Spinal cord (tissue), 10 donors: ENCODE measurements around the gene NPRL2. TPM values are rescaled to one million over a fixed set of nuclear protein-coding genes. Genes with fewer than 3 reads are reported as not detected.
A peak's percentile ranks its signal among the peaks of the same experiment; 100 is the strongest.

Source experiments
- DNase-seq, 6 donors: peaks; one replicate each; pipeline versions ENCODE4 v3.0.0 to v3.0.0-alpha.2; 2013 to 2015; ENCODE audit warnings: low spot score in 6 of 6, low read depth in 4 of 6
- H3K27ac ChIP-seq: one replicate; pipeline ENCODE4 v1.5.1; 2013; ENCODE audit warnings: low read depth, low read length, control low read depth
- H3K27me3 ChIP-seq: one replicate; pipeline ENCODE4 v1.6.1; 2013; ENCODE audit warnings: low read length; ENCODE audit not compliant: control insufficient read depth, insufficient read depth
- H3K36me3 ChIP-seq: one replicate; pipeline ENCODE4 v1.6.1; 2013; ENCODE audit warnings: low read length; ENCODE audit not compliant: control insufficient read depth, insufficient read depth
- H3K4me1 ChIP-seq: one replicate; pipeline ENCODE4 v1.6.1; 2013; ENCODE audit warnings: low read length; ENCODE audit not compliant: control insufficient read depth, insufficient read depth
- H3K4me3 ChIP-seq: one replicate; pipeline ENCODE4 v1.5.1; 2013; ENCODE audit warnings: low read depth, low read length, control low read depth
- H3K9me3 ChIP-seq: one replicate; pipeline ENCODE4 v1.6.1; 2013; ENCODE audit warnings: low read length; ENCODE audit not compliant: control insufficient read depth, insufficient read depth
- whole genome bisulfite sequencing: methylation state at CpG from one replicate; pipeline ENCODE4 v1.1.5; 2013; ENCODE audit warnings: missing lambda C conversion rate; ENCODE audit not compliant: insufficient coverage; 5-methylcytosine and 5-hydroxymethylcytosine counted together
- polyA plus RNA-seq, 2 donors: library from polyadenylated mRNA; unstranded; fragments of 120-200 nt; gene quantifications; one replicate each; pipeline ENCODE4 v1.2.1, GENCODE V29; 2013; ENCODE audit not compliant: insufficient read length in 2 of 2
- total RNA-seq, 2 donors: library from RNA; depleted of rRNA in 1 of 2; stranded (reverse); fragments of 120-200 nt in 1 of 2; fragments of >200 nt in 1 of 2; gene quantifications; one replicate each; pipeline versions ENCODE4 v1.2.3 to v1.2.4, GENCODE V29; 2013 to 2014
- donor health status: healthy.

Gene NPRL2
- total and polyA plus RNA-seq, 4 donors, result 22.6 to 43.8 (median 37.0) TPM

- Histone ChIP-seq H3K36me3 (peaks cover 48% of the 10 kb centered on the region), H3K4me3 (peak overlapping the region; percentile 58), H3K27me3 (no peaks in the 10 kb centered on the region), H3K4me1 (peaks cover 24% of the 10 kb centered on the region), H3K9me3 (no peaks in the 10 kb centered on the region), H3K27ac (peak overlapping the region; percentile 33)
- 13% methylated on average over 45 of the region's 48 CpGs for WGBS
- no peak for DNase-seq
These were observed 14.1 kb upstream of the NPRL2 start for GRCh38 chr3:50364573-50365079.

GRCh38 chr3:50359760-50360110, 9.2 kb upstream of the NPRL2 start:
- H3K9me3 ChIP-seq, result no peaks in the 10 kb centered on the region
- H3K4me3 ChIP-seq, result peak overlapping the region; percentile 91
- H3K4me1 ChIP-seq, result peaks cover 56% of the 10 kb centered on the region
- DNase-seq, result no peak
- H3K27me3 ChIP-seq, result no peaks in the 10 kb centered on the region
- peaks cover 53% of the 10 kb centered on the region for H3K36me3 ChIP-seq
- no peak overlapping the region for H3K27ac ChIP-seq
- 13% methylated on average over 5 of the region's 8 CpGs for WGBS

GRCh38 chr3:50358911-50359759, 8.6 kb upstream of the NPRL2 start, which contains the start of gene TMEM115:
TSS of gene TMEM115 (minus strand) at chr3:50359521. CDS start at chr3:50359063, 458 bp downstream.
- DNase-seq, result peak; percentile 92 to 100 (median 98)
- H3K4me1 ChIP-seq, result peaks cover 50% of the 10 kb centered on the region
- peak within 1 kb of the TSS; percentile 78 for H3K27ac ChIP-seq
- 1% methylated on average over 59 of the region's 64 CpGs for WGBS
- H3K27me3 ChIP-seq, result no peaks in the 10 kb centered on the region
- peak within 1 kb of the TSS; percentile 91 for H3K4me3 ChIP-seq
- H3K36me3 ChIP-seq, result peaks cover 53% of the 10 kb centered on the region
- H3K9me3 ChIP-seq, result no peaks in the 10 kb centered on the region

GRCh38 chr3:50358355-50358910, 7.9 kb upstream of the NPRL2 start:
- Histone ChIP-seq H3K27me3 (no peaks in the 10 kb centered on the region), H3K36me3 (peaks cover 53% of the 10 kb centered on the region), H3K9me3 (no peaks in the 10 kb centered on the region), H3K27ac (peak overlapping the region; percentile 78), H3K4me3 (peak overlapping the region; percentile 91), H3K4me1 (peaks cover 48% of the 10 kb centered on the region)
- WGBS, result 63% methylated on average over 23 of the region's 24 CpGs
- DNase-seq, result no peak

DNA sequence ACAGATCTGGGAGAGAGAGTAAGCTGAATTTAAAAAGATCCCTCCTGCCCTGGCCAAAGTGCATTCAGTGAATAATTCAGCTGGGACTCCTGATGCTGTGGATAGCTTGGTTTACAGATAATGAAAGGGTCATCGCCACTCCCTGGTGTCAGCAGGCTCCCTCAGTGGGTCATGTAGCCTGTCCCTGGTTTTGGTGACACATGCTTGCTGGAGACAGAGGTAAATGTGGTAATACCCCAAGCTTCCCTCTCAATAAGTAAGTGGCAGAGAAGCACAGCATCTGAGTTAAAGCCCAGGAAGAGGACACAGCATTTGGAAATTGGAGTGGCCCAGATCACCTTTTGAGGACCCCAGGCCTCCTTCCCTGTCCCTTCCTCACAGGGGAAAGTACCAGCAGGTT, 6.9 kb upstream of the NPRL2 start:
- Histone ChIP-seq H3K4me3 (peak overlapping the region; percentile 91), H3K4me1 (peaks cover 48% of the 10 kb centered on the region), H3K9me3 (no peaks in the 10 kb centered on the region), H3K27me3 (no peaks in the 10 kb centered on the region), H3K27ac (no peak overlapping the region), H3K36me3 (peaks cover 56% of the 10 kb centered on the region)
- 100% methylated on average over 1 of the region's 1 CpG for WGBS
- DNase-seq, result no peak

GRCh38 chr3:50356553-50356952, 6.0 kb upstream of the NPRL2 start:
- Histone ChIP-seq H3K27me3 (no peaks in the 10 kb centered on the region), H3K27ac (no peak overlapping the region), H3K4me3 (peak overlapping the region; percentile 10), H3K9me3 (no peaks in the 10 kb centered on the region), H3K4me1 (peaks cover 52% of the 10 kb centered on the region), H3K36me3 (peaks cover 61% of the 10 kb centered on the region)
- WGBS, result 75% methylated on average over 5 of the region's 5 CpGs
- peak in 1 of 6 donors; percentile 28 for DNase-seq

GRCh38 chr3:50355829-50356552, 5.4 kb upstream of the NPRL2 start:
- no peak for DNase-seq
- H3K27ac ChIP-seq, result no peak overlapping the region
- H3K4me3 ChIP-seq, result no peak overlapping the region
- WGBS, result 60% methylated on average over 4 of the region's 5 CpGs
- H3K36me3 ChIP-seq, result peaks cover 65% of the 10 kb centered on the region
- H3K4me1 ChIP-seq, result peaks cover 58% of the 10 kb centered on the region
- H3K9me3 ChIP-seq, result no peaks in the 10 kb centered on the region
- H3K27me3 ChIP-seq, result no peaks in the 10 kb centered on the region

GRCh38 chr3:50354850-50355249, 4.3 kb upstream of the NPRL2 start:
- no peaks in the 10 kb centered on the region for H3K27me3 ChIP-seq
- peaks cover 63% of the 10 kb centered on the region for H3K4me1 ChIP-seq
- H3K36me3 ChIP-seq, result peaks cover 65% of the 10 kb centered on the region
- H3K9me3 ChIP-seq, result no peaks in the 10 kb centered on the region
- 89% methylated on average over 7 of the region's 7 CpGs for WGBS
- no peak overlapping the region for H3K27ac ChIP-seq
- H3K4me3 ChIP-seq, result no peak overlapping the region
- DNase-seq, result no peak

DNA sequence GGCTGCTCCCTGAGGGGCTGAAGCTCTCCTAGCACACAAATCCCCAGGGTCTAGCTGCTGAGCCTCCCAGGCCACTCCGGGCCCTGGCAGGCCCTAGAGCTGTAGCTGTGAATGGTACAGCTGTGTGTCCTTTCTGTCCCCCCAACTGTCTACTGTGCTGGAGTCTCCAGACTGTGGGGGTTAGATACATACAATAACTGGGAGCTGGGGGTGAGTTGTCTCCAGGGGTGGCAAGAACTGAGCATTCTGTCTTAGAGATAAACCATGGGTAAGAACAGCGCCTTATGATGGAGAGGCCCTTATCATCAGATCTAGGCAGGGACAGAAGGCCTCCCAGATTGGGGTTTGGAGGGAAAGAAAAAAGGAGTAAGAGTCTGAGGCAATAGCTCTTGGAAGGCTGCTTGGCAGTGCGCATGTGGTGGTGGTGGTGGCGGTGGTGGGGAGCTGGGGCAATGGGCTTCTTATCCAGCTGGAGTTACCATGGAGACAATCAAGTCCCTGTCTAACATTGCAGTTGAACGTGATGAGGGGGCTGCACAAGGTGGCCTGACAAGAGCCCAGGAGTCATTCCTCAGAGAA, 3.7 kb upstream of the NPRL2 start:
- DNase-seq, result no peak

More for the DNA sequence above, 3.7 kb upstream of the NPRL2 start:
- Histone ChIP-seq H3K36me3 (peaks cover 69% of the 10 kb centered on the region), H3K9me3 (no peaks in the 10 kb centered on the region), H3K27ac (no peak overlapping the region), H3K4me1 (peaks cover 66% of the 10 kb centered on the region), H3K27me3 (no peaks in the 10 kb centered on the region), H3K4me3 (no peak overlapping the region)
- 67% methylated on average over 4 of the region's 5 CpGs for WGBS
